ENCODE measurements around the gene RASGRP4.

GRCh38 chr19:38388349-38389100 is 37.5 kb downstream of the RASGRP4 start, which contains the start of gene SPRED3:
- TF ChIP-seq CTCF (IDR thresholded peaks at IDR 0.05; ENCODE audit: low read depth, low read length): no peak
- TF ChIP-seq POLR2A (IDR thresholded peaks at IDR 0.05; ENCODE audit: extremely low read depth, insufficient read length): no peak
